IPS DF 19.7 (cell line): ENCODE data around the gene PSMD4.
A peak's percentile ranks its signal among the peaks of the same experiment; 100 is the strongest.
"Not testable (repeated sequence)": the region's sequence is repeated elsewhere in the genome, so short reads cannot be mapped to it uniquely, and the experiment has no call there.

Experiments used
- DNase-seq: peaks from one replicate; pipeline ENCODE4 v3.0.0-alpha.2; 2013; ENCODE audit warnings: low read depth, low spot score

The PSMD4 gene

DNA sequence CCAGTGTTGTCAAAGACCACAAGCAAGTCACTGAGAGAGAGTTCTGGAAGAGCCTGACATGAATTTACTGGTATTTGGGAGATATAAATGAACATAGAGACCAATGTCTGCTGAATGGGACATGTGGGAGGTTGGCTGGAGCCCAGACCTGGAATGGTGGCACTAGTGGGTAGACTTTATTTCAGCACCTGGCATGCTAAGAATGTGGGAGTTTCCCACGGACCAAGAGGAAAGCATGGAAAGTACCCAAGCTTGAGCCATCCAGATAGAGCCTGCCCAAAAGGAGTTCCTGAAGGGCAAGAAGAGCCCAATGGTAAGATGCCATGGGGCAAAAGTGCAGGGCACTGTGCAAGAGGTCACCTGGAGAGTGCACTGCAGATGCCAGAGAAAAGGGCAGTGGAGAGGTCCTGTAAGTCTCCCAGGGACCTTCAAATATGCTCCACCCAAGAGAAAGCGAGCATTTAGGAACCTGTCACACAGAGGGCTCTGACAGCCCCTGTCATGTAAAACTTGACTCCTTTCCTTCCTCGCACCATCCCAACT is 19.5 kb downstream of the PSMD4 start:
- DNase-seq = no peak

DNA sequence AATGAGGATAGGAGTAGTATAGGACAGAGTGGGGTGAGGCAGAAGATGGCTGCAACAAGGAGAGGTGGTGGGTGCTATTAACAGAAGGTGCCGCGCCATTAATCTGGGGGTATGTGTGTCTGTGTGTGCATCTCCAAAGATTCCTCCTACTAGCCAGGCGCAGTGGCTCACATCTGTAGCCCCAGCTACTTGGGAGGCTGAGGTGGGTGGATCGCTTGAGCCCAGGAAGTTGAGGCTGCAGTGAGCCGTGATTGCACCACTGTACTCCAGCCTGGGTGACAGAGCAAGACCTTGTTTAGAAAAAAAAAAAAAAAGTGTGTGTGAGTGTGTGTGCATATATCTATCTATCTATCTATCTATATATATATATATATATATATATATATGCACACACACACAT is 20.8 kb downstream of the PSMD4 start:
- DNase-seq = not testable (repeated sequence)

DNA sequence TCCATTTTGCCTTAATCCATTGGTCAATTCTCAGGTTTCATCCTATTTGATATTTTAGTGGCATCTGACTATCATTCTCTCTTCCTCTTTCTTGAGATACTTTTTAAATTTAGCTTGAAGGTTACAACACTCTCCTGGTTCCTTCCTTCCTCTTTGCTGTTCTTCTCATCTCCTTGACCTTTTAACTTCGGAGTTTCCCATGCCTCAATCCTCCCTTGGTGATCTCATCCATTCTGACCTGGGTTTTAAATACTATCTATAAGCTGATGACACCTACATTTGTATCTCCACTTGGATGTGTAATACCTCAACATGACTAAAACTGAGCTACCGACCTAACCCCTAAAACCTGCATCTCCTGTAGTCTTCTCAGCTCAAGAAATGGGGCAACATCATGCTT is 22.7 kb downstream of the PSMD4 start:
- DNase-seq = no peak

DNA sequence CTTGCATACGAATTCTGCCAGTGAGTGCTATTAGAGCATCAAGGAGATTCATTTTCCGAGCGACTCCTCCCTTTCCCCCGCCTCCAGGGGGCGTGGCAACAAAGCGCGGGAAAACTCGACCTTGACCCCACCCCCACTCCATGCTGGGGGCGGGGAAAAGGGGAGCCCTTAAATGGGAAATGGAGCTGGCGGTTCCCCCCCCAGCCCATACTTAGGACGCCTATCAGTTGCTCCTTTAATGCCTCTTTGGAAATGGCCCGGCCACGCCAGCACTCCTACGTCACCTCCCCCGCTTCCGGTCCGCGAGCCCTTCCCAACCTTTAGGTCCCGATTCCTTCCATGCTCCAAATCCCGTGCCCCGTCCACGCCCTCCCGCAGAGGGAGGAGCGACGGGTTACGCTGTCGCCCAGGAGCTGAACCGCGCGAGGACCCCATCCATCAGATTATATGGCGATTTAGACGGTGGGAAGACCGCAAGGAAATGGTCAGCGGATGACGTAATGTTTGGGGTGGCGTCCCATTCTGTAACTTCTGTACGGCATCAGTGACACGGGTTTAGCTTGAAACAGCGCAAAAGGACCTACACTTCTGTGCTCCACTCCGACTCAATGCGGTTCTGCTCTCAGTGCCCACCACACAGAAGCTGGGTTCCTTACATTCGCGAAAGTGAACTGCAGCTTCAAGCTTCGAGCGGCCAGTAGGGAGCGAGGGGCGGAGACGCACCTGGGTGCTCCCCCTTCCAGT is 26.9 kb downstream of the PSMD4 start:
- DNase-seq = peak; percentile 88

DNA sequence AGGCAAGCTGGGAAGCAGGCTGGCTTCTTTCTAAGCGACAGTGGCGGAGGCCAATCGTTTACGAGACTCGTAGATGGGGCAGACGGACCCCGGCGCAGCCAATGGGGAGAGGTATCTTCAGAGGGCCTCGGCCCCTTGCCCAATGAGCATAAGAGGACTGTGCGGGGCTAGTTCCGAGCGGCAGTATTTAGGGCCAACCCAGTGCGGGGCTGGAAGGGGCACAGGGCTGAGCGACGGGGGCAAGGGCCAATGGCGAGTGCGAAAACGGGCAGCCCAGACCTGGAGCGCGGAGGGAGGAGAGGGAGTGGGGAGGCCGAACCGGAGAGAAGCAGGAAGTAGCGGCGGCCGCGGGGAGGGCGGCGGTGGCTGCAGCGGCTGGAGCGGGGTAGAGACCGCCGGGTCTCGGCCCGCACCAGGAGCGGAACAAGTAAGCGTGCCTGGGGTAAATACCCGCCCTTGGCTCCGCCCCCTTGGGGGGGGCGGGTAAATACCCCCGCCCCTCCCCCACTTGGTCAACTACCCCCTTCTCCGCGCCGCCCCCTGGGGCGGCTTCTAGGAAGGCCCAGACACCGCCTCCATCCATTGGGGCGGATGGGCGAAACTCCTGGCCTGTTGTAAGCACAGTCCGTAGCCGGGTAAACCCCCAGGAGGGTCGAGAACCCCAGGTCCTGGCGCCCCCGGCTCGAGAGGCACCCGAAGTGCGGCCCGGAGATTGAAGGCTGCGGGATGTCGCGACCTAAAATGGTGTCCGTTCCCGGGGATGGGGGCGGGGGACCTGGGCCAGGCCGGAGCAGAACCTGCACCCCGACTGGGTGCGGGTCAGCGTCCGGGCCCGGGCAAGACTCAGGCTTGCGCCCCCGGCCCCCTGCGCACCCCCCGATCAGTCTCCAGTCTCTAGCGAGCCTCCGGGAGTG is 27.7 kb downstream of the PSMD4 start, which contains the start of gene ZNF687:
TSS of gene ZNF687 (plus strand) at position 331 of the 914 bp plus-strand sequence. CDS start 3,993 bp downstream, outside the sequence.
- DNase-seq = peak; percentile 100

DNA sequence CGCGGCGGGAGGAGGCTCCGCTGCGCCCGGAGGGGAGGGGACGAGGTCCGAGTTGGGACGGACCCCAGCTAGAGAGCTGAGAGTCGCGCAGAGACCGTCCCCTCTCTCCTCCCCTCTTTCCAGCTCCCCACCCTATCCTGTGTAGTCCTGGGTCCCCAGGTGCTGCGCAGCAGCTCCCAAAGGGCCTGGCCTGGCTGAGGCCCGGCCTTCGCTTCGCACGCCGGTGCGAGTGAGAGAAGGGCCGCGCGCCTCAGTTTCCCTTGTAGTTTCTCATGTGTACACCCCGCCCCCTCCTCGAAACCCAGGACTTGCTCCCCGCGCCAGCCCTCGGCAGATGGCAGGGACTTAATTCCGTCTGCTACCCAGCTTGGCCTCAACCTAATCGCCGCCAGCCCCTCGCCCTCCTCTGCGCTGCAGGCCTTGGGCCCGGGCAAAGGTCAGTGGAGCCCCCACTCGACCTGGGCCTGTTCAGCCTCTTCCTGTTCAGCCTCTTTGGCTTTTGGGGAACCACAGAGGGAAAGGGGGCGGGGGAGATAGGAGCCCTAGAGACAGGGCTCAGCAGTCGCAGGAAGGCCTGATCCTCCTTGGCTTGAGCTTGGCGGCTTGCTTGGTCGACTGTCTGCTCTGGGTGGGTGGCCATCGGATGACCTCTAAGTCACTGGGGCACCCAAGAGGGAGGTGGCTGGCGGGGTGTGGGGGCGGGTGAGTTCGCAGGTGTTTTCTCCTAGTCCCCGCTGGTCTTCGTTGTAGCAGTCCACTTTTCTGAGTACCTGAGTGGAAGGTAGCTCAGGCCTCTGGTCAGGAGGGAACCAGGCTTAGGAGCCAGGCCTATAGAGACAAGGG is 28.6 kb downstream of the PSMD4 start:
- DNase-seq = no peak

DNA sequence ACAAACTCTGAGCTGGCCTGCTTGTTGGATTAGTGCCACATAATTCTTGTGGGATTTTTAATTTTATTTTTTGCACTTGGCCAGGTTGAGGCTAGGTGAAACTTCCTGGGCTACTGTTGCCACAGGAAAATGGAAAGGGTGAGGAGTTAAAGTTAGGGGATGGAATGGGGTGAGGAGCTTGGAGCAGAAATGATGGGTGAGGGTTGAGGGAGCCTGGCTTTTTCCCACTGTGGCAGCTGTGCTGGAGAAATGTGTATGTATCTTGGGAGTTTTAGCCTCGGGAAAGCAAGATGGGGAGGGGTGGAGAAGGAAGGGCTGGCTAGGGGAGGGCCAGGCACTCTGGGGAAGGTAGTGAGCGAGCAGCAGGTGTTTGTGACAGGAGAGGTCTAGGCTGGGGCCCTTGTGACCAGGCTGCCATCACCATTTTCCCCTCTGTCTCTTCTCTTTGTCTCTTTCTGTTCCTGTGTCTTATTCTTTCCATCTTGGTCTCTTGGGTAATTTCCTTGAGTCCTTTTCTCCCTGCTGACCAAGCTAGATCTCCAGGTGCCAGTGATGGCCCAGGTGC is 29.6 kb downstream of the PSMD4 start:
- no peak for DNase-seq

DNA sequence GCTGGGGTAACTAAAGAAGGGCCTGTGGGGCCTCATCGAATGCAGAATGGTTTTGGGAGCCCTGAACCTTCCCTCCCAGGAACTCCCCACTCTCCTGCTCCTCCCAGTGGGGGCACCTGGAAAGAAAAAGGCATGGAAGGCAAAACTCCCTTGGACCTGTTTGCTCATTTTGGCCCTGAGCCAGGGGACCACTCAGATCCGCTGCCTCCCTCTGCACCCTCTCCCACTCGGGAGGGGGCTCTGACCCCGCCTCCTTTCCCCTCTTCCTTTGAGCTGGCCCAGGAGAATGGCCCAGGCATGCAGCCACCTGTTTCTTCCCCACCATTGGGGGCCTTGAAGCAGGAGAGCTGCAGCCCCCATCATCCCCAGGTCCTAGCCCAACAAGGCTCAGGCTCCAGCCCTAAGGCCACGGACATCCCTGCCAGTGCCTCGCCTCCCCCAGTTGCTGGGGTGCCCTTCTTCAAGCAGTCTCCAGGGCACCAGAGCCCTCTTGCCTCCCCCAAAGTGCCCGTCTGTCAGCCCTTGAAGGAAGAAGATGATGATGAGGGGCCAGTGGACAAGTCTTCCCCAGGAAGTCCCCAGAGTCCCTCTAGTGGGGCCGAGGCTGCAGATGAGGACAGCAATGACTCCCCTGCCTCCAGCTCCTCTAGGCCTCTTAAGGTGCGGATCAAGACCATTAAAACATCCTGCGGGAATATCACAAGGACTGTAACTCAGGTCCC is 32.2 kb downstream of the PSMD4 start:
- no peak for DNase-seq

DNA sequence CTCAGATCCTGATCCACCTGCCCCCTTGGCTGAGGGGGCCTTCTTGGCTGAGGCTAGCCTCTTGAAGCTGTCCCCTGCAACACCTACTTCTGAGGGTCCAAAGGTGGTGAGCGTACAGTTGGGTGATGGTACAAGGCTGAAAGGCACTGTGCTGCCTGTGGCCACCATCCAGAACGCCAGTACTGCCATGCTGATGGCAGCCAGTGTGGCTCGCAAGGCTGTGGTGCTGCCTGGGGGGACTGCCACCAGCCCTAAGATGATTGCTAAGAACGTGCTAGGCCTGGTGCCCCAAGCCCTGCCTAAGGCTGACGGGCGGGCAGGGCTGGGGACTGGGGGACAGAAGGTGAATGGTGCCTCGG is 32.8 kb downstream of the PSMD4 start:
- DNase-seq = no peak

DNA sequence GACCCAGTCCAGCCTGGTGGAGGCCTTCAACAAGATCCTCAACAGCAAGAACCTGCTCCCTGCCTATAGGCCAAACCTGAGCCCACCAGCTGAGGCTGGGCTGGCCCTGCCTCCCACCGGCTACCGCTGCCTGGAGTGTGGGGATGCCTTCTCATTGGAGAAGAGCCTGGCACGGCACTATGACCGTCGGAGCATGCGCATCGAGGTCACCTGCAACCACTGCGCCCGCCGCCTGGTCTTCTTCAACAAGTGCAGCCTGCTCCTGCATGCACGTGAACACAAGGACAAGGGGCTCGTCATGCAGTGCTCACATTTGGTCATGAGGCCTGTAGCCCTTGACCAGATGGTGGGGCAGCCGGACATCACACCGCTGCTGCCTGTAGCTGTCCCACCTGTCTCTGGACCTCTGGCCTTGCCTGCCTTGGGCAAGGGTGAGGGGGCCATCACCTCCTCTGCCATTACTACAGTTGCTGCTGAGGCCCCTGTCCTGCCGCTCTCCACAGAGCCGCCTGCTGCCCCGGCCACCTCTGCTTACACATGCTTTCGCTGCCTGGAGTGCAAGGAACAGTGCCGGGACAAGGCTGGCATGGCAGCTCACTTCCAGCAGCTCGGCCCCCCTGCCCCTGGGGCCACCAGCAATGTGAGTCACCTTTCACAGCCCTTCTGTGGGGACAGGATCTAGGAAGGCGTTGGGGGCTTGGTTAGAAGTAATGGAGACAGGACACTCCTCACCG is 33.4 kb downstream of the PSMD4 start:
- no peak for DNase-seq

DNA sequence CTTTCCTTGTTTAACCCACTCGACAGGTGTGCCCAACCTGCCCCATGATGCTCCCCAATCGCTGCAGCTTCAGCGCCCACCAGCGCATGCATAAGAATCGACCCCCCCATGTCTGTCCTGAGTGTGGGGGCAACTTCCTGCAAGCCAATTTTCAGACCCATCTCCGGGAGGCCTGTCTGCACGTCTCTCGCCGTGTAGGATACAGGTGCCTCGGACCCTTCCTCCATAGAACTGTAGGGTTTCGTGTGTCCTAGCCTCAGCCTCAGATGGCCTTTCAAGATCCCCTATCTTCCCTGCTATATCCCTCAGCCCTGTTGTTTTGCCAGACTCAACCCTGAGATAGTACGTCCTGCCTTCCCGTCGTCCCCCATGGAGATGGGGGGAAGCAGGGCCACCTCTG is 34.0 kb downstream of the PSMD4 start:
- DNase-seq = no peak

DNA sequence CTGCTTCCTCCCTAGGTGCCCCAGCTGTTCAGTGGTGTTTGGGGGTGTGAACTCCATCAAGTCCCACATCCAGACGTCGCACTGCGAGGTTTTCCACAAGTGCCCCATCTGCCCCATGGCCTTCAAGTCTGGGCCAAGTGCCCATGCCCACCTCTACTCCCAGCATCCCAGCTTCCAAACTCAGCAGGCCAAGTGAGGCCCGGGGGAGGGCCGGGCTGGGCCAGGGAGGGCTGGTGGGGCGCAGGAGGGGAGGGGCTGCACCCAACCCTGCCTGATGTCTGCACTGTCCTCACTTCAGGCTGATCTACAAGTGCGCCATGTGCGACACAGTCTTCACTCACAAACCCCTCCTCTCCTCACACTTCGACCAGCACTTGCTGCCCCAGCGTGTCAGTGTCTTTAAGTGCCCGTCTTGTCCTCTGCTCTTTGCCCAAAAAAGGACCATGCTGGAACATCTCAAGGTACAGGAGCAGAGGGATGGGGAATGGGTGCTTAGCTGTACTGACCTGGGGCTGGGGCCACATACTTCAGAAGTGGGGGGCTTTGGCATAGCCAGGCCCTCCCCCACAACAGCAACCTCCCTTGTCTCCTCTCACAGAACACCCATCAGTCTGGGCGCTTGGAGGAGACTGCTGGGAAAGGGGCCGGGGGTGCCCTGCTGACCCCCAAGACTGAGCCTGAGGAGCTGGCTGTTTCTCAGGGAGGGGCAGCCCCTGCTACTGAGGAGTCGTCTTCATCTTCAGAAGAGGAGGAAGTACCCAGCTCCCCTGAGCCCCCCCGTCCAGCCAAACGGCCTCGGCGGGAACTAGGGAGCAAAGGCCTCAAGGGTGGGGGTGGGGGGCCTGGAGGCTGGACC is 34.8 kb downstream of the PSMD4 start:
- DNase-seq = no peak

DNA sequence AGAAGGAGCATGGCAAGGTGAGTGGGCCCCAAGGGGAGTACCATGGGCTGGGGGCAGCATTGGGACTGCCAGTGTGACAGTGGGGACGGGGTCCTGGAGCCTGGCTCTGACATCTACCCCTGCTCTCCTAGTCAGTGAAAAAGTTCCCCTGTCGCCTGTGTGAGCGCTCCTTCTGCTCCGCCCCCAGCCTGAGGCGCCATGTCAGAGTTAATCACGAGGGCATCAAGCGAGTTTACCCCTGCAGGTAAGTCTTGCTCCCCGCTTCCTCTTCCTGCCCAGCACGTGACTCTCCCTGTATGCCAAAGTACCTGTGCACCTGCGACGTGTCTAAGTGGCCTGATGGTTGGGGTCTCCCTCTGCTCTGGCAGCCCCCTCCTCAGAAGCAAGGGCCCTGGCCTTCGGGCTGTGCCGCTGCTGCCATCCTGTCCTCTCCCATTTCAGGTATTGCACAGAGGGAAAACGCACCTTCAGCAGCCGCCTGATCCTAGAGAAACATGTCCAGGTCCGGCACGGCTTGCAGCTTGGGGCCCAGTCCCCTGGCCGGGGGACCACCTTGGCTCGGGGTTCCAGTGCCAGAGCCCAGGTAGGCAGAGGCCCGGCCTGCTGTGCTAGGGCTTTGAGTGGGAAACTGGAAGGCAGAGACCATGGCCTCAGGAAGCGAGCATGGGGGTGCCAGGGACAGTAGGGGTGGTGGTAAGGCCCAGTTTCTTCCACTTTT is 35.6 kb downstream of the PSMD4 start:
- no peak for DNase-seq

DNA sequence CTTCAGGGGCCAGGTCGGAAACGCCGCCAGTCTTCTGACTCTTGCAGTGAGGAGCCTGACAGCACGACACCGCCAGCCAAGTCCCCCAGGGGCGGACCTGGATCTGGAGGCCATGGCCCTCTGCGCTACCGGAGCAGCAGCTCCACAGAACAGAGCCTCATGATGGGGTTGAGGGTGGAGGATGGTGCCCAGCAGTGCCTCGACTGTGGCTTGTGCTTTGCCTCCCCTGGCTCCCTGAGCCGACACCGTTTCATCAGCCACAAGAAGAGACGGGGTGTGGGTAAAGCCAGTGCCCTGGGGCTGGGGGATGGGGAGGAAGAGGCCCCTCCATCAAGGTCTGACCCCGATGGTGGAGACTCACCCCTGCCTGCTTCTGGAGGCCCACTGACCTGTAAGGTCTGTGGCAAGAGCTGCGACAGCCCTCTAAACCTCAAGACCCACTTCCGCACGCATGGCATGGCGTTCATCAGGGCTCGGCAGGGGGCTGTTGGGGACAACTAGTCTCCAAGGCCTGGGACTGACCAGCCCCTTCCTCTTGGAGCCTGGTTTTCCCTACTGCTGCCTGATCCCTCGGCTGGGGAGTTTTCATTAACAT is 36.3 kb downstream of the PSMD4 start:
- no peak for DNase-seq

DNA sequence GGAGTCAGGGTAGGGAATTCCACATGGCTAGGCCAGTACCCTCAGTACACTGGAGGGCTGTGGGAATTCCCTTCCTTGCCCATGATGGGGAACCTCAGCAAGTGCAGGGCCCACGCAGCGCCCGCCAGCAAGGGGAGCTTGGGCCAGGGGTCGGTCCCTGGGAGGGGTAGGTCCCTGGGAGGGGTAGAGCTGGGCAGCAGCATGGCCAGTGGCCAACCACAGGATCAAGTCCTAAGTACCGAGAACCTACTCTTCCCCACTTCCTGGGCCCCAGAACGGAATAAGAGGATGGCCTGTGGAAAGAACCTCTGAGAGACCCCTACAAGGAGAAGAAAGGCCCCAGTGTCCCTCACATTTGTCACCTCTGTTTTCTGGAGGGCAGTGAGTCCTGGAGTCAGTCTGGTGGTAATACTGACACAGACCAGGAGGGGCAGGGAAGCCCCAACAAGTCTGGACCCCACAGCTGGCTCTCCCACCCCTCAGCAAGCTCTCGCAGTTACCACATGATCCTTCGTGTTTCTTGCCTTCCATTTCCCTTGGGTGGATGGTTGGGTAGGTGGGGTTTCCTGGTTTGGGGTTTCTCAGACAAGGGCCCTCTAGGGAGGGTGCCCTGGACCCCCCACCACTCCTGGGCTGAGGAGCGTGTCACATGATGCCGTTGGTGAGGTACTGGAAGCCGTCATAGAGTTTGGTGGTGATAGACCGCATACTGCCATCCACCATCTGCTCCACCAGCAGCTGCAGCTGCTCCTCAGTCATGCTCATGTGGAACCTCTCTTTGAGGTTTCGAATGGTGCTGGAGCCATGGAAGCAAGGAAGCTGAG is 37.9 kb downstream of the PSMD4 start:
- DNase-seq = no peak

DNA sequence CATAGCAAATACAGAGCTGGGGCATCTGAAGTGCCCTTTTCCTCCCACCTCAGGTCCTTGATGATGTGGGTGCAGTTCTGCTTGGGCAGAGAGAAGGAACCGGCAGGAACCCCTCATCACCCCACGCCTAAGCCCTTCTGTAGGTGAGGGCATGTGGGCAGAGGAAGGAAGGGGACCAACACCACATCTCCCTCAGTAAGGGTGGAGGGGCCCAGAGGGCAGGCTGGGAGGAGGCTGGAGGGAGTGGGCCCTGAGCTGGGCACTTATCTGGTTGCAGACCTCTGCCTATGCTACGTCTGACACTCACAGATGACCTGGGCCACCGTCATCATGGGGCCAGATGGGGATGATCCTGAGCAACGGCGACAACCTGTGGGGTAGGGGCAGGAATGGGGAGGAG is 38.6 kb downstream of the PSMD4 start:
- no peak for DNase-seq
